Loucy (cell line): Measurements from ENCODE around the gene HS6ST3.

ENCODE experiments used
- EZH2phosphoT487 ChIP-seq: fragments of 200-600 bp; IDR thresholded peaks from 2 replicates; pipeline ENCODE4 v1.6.1; 2018; ENCODE audit warnings: antibody characterized with exemption, mild to moderate bottlenecking, moderate library complexity, borderline replicate concordance
- TF ChIP-seq, protein P1 (sequence below): fragments of 200-600 bp; sonication (generic); conservative IDR thresholded peaks from 2 replicates; pipeline ENCODE4 v1.5.1; 2014; ENCODE audit warnings: mild to moderate bottlenecking, antibody characterized with exemption, low read length

DNA sequence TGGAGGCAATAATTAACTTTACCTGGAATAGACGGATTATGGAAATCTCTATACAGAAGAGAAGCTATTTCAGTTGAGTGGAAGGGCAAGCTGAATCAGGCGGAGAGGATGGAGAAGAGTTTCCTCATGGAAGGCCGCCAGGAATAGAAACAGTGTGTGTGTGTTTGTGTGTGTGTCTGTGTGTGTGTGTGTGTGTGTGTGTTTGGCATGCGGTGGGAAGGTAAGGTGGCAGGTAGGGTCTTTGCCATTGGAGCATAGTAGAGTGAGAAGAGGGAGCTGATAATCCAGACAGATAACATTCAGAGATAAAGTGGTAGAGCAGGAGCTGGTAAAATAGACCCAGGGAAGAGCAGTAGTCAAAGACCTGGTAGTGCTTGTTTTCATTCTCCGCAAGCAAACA lies 9.2 kb upstream of the HS6ST3 start:
- TF ChIP-seq, protein P1, sequence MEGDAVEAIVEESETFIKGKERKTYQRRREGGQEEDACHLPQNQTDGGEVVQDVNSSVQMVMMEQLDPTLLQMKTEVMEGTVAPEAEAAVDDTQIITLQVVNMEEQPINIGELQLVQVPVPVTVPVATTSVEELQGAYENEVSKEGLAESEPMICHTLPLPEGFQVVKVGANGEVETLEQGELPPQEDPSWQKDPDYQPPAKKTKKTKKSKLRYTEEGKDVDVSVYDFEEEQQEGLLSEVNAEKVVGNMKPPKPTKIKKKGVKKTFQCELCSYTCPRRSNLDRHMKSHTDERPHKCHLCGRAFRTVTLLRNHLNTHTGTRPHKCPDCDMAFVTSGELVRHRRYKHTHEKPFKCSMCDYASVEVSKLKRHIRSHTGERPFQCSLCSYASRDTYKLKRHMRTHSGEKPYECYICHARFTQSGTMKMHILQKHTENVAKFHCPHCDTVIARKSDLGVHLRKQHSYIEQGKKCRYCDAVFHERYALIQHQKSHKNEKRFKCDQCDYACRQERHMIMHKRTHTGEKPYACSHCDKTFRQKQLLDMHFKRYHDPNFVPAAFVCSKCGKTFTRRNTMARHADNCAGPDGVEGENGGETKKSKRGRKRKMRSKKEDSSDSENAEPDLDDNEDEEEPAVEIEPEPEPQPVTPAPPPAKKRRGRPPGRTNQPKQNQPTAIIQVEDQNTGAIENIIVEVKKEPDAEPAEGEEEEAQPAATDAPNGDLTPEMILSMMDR = no peak
- TF ChIP-seq EZH2phosphoT487 = no peak
